Body of pancreas (tissue), 4 donors: ENCODE data around the gene PRR14. TPM values are rescaled to one million over a fixed set of nuclear protein-coding genes. Genes with fewer than 3 reads are reported as not detected.

Experiments used
- ATAC-seq: fragments of 150-250 bp; one replicate; pipeline ENCODE4 v1.9.1; 2016
- DNase-seq, 4 donors: peaks; one replicate each; pipeline ENCODE4 v3.0.0-alpha.2; 2019
- H3K27ac ChIP-seq, 4 donors: fragments of 200-600 bp; sonication (generic); 1 replicate in 3 of 4; 2 replicates in 1 of 4; pipeline versions ENCODE4 v1.5.1 to v1.6.1; 2016 to 2019; ENCODE audit warnings: mild to moderate bottlenecking in 1 of 4, mixed read lengths in 1 of 4, moderate library complexity in 1 of 4
- H3K27me3 ChIP-seq, 2 donors: fragments of 200-600 bp; sonication (generic); one replicate each; pipeline ENCODE4 v1.6.0; 2016; ENCODE audit warnings: mild to moderate bottlenecking in 1 of 2
- H3K36me3 ChIP-seq, 2 donors: fragments of 200-600 bp; sonication (generic); replicated peaks in 1 of 2; 2 replicates each; pipeline ENCODE4 v1.5.1; 2016; ENCODE audit warnings: low read depth in 2 of 2; ENCODE audit not compliant: insufficient read depth in 1 of 2
- H3K4me1 ChIP-seq: fragments of 200-600 bp; sonication (generic); one replicate; pipeline ENCODE4 v1.6.0; 2016
- H3K4me3 ChIP-seq, 2 donors: fragments of 200-600 bp; sonication (generic); 1 replicate in 1 of 2; 2 replicates in 1 of 2; pipeline ENCODE4 v1.5.1; 2016 to 2019
- H3K9me3 ChIP-seq, 3 donors: fragments of 200-600 bp; sonication (generic); 1 replicate in 2 of 3; 2 replicates in 1 of 3; pipeline ENCODE4 v1.5.1; 2016
- CTCF ChIP-seq, 7 experiments: fragments of 450-650 bp in 4 of 7; fragments of 200-600 bp in 3 of 7; sonication (generic) in 3 of 7; IDR thresholded peaks; one replicate each; pipeline ENCODE4 v1.5.1; 2016 to 2019; ENCODE audit warnings: antibody characterized with exemption in 7 of 7
- POLR2A ChIP-seq, 3 donors: fragments of 450-650 bp; IDR thresholded peaks; one replicate each; pipeline ENCODE4 v1.6.1; 2016; ENCODE audit warnings: antibody characterized with exemption in 3 of 3, mild to moderate bottlenecking in 2 of 3
- WGBS, 2 donors: methylation state at CpG; one replicate each; pipeline ENCODE4 v1.1.5; 2017; 5-methylcytosine and 5-hydroxymethylcytosine counted together
- intact Hi-C: fragments of 100-400 bp; cut with DNase I; formaldehyde crosslinking; loops from one replicate; pipeline ENCODE4 v1.15.1; 2023
- total RNA-seq, 2 donors: library from RNA; depleted of rRNA; stranded (reverse); fragments of >200 nt; gene quantifications; one replicate each; pipeline ENCODE4 v1.1.0, GENCODE V29; 2016

The PRR14 gene
- total RNA-seq, 2 donors from 2014 or later = 20.5 to 65.6 TPM

DNA sequence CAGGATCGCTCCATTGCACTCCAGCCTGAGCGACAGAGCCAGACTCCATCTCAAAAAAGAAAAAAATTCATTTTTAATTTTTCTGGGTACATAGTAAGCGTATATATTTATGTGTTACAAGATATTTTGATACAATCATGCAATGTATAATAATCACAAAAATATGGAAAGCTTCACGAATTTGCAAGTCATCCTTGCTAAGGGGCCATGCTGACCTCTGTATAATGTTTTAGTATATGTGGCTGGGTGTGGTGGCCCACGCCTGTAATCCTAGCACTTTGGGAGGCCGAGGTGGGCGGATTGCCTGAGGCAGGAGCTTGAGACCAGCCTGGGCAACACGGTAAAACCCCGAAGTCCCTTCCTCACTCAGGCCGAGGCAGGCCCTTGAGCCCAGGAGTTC is 24.4 kb downstream of the PRR14 start:
- Histone ChIP-seq H3K36me3 (no peaks in the 10 kb centered on the region), H3K27me3 (no peaks in the 10 kb centered on the region), H3K9me3 (no peaks in the 10 kb centered on the region), H3K27ac (no peak overlapping the region), H3K4me3 (no peak overlapping the region), H3K4me1 (no peaks in the 10 kb centered on the region)
- intact Hi-C loops = no loop called here
- no peak for TF ChIP-seq POLR2A (IDR thresholded peaks at IDR 0.05)
- no peak for TF ChIP-seq CTCF (IDR thresholded peaks at IDR 0.05)
- WGBS, 2 donors = 80 to 82% methylated on average over 9 to 10 of the region's 10 CpGs
- ATAC-seq = no peak
- no peak for DNase-seq

GRCh38 chr16:30677931-30678585 is 27.3 kb downstream of the PRR14 start:
- WGBS, 2 donors = 66 to 77% methylated on average over 11 of the region's 11 CpGs
- Histone ChIP-seq H3K27ac (no peak overlapping the region), H3K4me3 (no peak overlapping the region), H3K27me3 (no peaks in the 10 kb centered on the region), H3K4me1 (no peaks in the 10 kb centered on the region), H3K9me3 (no peaks in the 10 kb centered on the region), H3K36me3 (no peaks in the 10 kb centered on the region)
- intact Hi-C loops = no loop called here
- no peak for ATAC-seq
- DNase-seq = no peak
- TF ChIP-seq POLR2A (IDR thresholded peaks at IDR 0.05) (no peak), CTCF (IDR thresholded peaks at IDR 0.05) (no peak)

DNA sequence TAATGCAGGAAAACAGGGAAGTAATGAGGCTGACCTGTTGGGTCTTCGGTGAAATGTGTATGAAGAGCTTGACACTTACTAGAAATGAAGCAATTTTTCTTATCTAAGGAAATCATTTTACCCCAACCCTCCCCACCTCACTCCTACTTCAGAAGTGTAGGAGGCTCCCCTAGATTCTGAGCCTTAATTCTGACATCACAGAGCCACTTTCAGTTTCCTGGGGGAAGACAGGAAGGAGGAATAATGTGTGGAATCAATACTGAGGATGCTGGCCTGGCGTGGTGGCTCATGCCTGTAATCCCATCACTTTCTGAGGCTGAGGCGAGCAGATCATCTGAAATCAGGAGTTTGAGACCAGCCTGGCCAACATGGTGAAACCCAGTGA is 27.8 kb downstream of the PRR14 start:
- H3K4me1 ChIP-seq = no peaks in the 10 kb centered on the region
- no peak for ATAC-seq
- TF ChIP-seq POLR2A (IDR thresholded peaks at IDR 0.05) = no peak
- no peak for TF ChIP-seq CTCF (IDR thresholded peaks at IDR 0.05)
- no peak for DNase-seq
- 59 to 74% methylated on average over 2 to 3 of the region's 3 CpGs for WGBS, 2 donors
- no peak overlapping the region for H3K4me3 ChIP-seq
- intact Hi-C loops = no loop called here
- no peak overlapping the region for H3K27ac ChIP-seq
- H3K36me3 ChIP-seq = no peaks in the 10 kb centered on the region
- H3K27me3 ChIP-seq = no peaks in the 10 kb centered on the region
- H3K9me3 ChIP-seq = no peaks in the 10 kb centered on the region

GRCh38 chr16:30680326-30680725 is 29.6 kb downstream of the PRR14 start:
- no peak for ATAC-seq
- Histone ChIP-seq H3K9me3 (no peaks in the 10 kb centered on the region), H3K36me3 (no peaks in the 10 kb centered on the region), H3K27ac (no peak overlapping the region), H3K4me1 (no peaks in the 10 kb centered on the region), H3K4me3 (no peak overlapping the region), H3K27me3 (no peaks in the 10 kb centered on the region)
- no peak for DNase-seq
- 85 to 100% methylated on average over 3 of the region's 3 CpGs for WGBS, 2 donors
- intact Hi-C loops = no loop called here
- no peak for TF ChIP-seq CTCF (IDR thresholded peaks at IDR 0.05)
- TF ChIP-seq POLR2A (IDR thresholded peaks at IDR 0.05) = no peak

- Histone ChIP-seq H3K36me3 (no peaks in the 10 kb centered on the region), H3K27me3 (no peaks in the 10 kb centered on the region), H3K9me3 (no peaks in the 10 kb centered on the region), H3K27ac (no peak overlapping the region), H3K4me3 (no peak overlapping the region), H3K4me1 (peaks cover under 1% of the 10 kb centered on the region)
- intact Hi-C loops = no loop called here
- TF ChIP-seq POLR2A (IDR thresholded peaks at IDR 0.05) (no peak), CTCF (IDR thresholded peaks at IDR 0.05) (no peak)
- DNase-seq (no peak), ATAC-seq (no peak)
- WGBS, 2 donors = 50 to 68% methylated on average over 4 of the region's 4 CpGs
These were observed 37.9 kb downstream of the PRR14 start for GRCh38 chr16:30688701-30689100.
